DND-41 (cell line): ENCODE measurements around the gene PLA2R1.

Experiments
- ATAC-seq: fragments of 200-7000 bp; cut with Tn5 transposase; 3 replicates; pipeline ENCODE4 v1.9.1; 2021; ENCODE audit warnings: low read depth; ENCODE audit not compliant: insufficient read depth
- DNase-seq: peaks from one replicate; pipeline ENCODE4 v3.0.0-alpha.2; 2020
- H2AFZ ChIP-seq: 2 replicates; pipeline ENCODE4 v1.6.0; 2012; ENCODE audit warnings: low read depth, low read length
- H3K27ac ChIP-seq: 2 replicates; pipeline ENCODE4 v1.5.1; 2012; ENCODE audit warnings: low read length, inconsistent platforms
- H3K27me3 ChIP-seq: fragments of 200-600 bp; sonication (generic); 2 replicates; pipeline ENCODE4 v1.6.0; 2012; ENCODE audit warnings: low read length, mild to moderate bottlenecking, inconsistent platforms; ENCODE audit not compliant: insufficient read depth, poor library complexity
- H3K36me3 ChIP-seq: 2 replicates; pipeline ENCODE4 v1.5.1; 2012; ENCODE audit warnings: low read length, inconsistent platforms; ENCODE audit not compliant: insufficient read depth
- H3K4me1 ChIP-seq: 2 replicates; pipeline ENCODE4 v1.5.1; 2012; ENCODE audit warnings: mild to moderate bottlenecking, low read length; ENCODE audit not compliant: insufficient read depth
- H3K4me2 ChIP-seq: 2 replicates; pipeline ENCODE4 v1.6.0; 2012; ENCODE audit warnings: mild to moderate bottlenecking, moderate library complexity, low read length, inconsistent platforms; ENCODE audit not compliant: insufficient read depth
- H3K4me3 ChIP-seq, 2 experiments: fragments of 200-600 bp in 1 of 2; shearing (Covaris generic) in 1 of 2; 2 replicates each; pipeline ENCODE4 v1.5.1; 2012 to 2016; ENCODE audit warnings: inconsistent platforms in 2 of 2, low read length in 2 of 2, mild to moderate bottlenecking in 2 of 2, low read depth in 1 of 2, moderate library complexity in 1 of 2
- H3K79me2 ChIP-seq: 2 replicates; pipeline ENCODE4 v1.6.0; 2012; ENCODE audit warnings: low read length, inconsistent platforms; ENCODE audit not compliant: insufficient read depth
- H3K9ac ChIP-seq: 2 replicates; pipeline ENCODE4 v1.6.0; 2012; ENCODE audit warnings: low read depth, mild to moderate bottlenecking, inconsistent platforms, low read length, moderate library complexity
- H3K9me3 ChIP-seq: 2 replicates; pipeline ENCODE4 v1.5.1; 2012; ENCODE audit warnings: low read length, moderate library complexity, mild to moderate bottlenecking, inconsistent platforms; ENCODE audit not compliant: insufficient read depth, severe bottlenecking
- H4K20me1 ChIP-seq: 2 replicates; pipeline ENCODE4 v1.6.0; 2012; ENCODE audit warnings: low read length; ENCODE audit not compliant: insufficient read depth
- EZH2 ChIP-seq: IDR thresholded peaks from 3 replicates; pipeline ENCODE4 v1.6.1; 2012; ENCODE audit warnings: borderline replicate concordance, low read depth, mild to moderate bottlenecking, moderate library complexity, low read length, inconsistent platforms; ENCODE audit not compliant: severe bottlenecking
- TF ChIP-seq, protein P1 (sequence below): IDR thresholded peaks from 2 replicates; pipeline ENCODE4 v1.5.1; 2012; ENCODE audit warnings: borderline replicate concordance, low read length, moderate library complexity, mild to moderate bottlenecking; ENCODE audit not compliant: poor library complexity, severe bottlenecking; ENCODE audit errors: extremely low read depth

Gene PLA2R1

GRCh38 chr2:159984034-159984433, 78.4 kb downstream of the PLA2R1 start:
- H3K79me2 ChIP-seq, result no peaks in the 10 kb centered on the region
- no peak overlapping the region for H3K27ac ChIP-seq
- H3K36me3 ChIP-seq, result no peaks in the 10 kb centered on the region
- no peak overlapping the region for H2AFZ ChIP-seq
- H3K4me3 ChIP-seq, result no peak overlapping the region
- H3K4me1 ChIP-seq, result no peaks in the 10 kb centered on the region
- no peak for TF ChIP-seq EZH2
- TF ChIP-seq, protein P1, sequence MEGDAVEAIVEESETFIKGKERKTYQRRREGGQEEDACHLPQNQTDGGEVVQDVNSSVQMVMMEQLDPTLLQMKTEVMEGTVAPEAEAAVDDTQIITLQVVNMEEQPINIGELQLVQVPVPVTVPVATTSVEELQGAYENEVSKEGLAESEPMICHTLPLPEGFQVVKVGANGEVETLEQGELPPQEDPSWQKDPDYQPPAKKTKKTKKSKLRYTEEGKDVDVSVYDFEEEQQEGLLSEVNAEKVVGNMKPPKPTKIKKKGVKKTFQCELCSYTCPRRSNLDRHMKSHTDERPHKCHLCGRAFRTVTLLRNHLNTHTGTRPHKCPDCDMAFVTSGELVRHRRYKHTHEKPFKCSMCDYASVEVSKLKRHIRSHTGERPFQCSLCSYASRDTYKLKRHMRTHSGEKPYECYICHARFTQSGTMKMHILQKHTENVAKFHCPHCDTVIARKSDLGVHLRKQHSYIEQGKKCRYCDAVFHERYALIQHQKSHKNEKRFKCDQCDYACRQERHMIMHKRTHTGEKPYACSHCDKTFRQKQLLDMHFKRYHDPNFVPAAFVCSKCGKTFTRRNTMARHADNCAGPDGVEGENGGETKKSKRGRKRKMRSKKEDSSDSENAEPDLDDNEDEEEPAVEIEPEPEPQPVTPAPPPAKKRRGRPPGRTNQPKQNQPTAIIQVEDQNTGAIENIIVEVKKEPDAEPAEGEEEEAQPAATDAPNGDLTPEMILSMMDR, result no peak
- no peak for ATAC-seq
- H3K9me3 ChIP-seq, result no peaks in the 10 kb centered on the region
- no peak overlapping the region for H3K4me2 ChIP-seq
- DNase-seq, result no peak
- H3K9ac ChIP-seq, result no peak overlapping the region
- H4K20me1 ChIP-seq, result no peaks in the 10 kb centered on the region
- H3K27me3 ChIP-seq, result no peaks in the 10 kb centered on the region

- no peak overlapping the region for H3K27ac ChIP-seq
- no peak for ATAC-seq
- DNase-seq, result no peak
Observed at GRCh38 chr2:159982842-159983785, 79.3 kb downstream of the PLA2R1 start.

DNA sequence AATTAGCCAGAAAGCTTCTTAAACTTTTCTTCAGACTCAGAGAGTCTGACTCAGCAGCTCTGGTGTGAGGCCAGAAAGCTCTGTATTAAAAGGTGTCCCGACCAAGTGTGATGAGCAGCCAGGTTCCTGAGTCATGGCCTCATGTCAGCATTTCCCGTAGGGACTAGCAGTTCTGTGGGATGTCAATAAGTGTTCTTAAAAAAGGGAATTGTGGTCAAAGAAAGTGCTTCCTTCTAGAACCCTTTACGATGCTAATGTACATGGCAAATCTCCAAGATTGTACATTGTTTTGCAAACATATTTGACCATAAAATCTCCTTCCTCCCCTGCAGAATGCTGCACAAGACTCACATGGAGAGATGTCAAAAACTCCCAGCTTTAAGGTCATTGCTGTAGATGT, 80.1 kb downstream of the PLA2R1 start:
- Histone ChIP-seq H3K9ac (no peak overlapping the region), H3K9me3 (no peaks in the 10 kb centered on the region), H3K4me2 (no peak overlapping the region), H3K27ac (no peak overlapping the region), H3K36me3 (no peaks in the 10 kb centered on the region), H3K4me3 (no peak overlapping the region), H3K79me2 (no peaks in the 10 kb centered on the region), H3K27me3 (no peaks in the 10 kb centered on the region), H3K4me1 (no peaks in the 10 kb centered on the region), H2AFZ (no peak overlapping the region), H4K20me1 (no peaks in the 10 kb centered on the region)
- TF ChIP-seq, protein P1, result no peak
- no peak for TF ChIP-seq EZH2
- DNase-seq (no peak), ATAC-seq (no peak)

More at GRCh38 chr2:159982842-159983785, 79.3 kb downstream of the PLA2R1 start:
- TF ChIP-seq EZH2, result no peak
- TF ChIP-seq, protein P1, result no peak
- Histone ChIP-seq H3K9ac (no peak overlapping the region), H4K20me1 (no peaks in the 10 kb centered on the region), H3K36me3 (no peaks in the 10 kb centered on the region), H3K79me2 (no peaks in the 10 kb centered on the region), H3K4me3 (no peak overlapping the region), H3K4me1 (no peaks in the 10 kb centered on the region), H2AFZ (no peak overlapping the region), H3K4me2 (no peak overlapping the region), H3K9me3 (no peaks in the 10 kb centered on the region), H3K27me3 (no peaks in the 10 kb centered on the region)
